ENCODE data around the gene ST3GAL3.

- TF ChIP-seq RELA (CRISPR knock-in tag; IDR thresholded peaks at IDR 0.05) (no peak), ESRRA (CRISPR knock-in tag; IDR thresholded peaks at IDR 0.05; ENCODE audit: low read depth) (no peak), SNRNP70 (IDR thresholded peaks at IDR 0.05; ENCODE audit: low read depth, low read length) (no peak), IRF2 (CRISPR knock-in tag; IDR thresholded peaks at IDR 0.05) (no peak), MAFK (conservative IDR thresholded peaks at IDR 0.05 in 1 of 2, IDR thresholded peaks at IDR 0.05 in 1 of 2; ENCODE audit: low read length in 2 of 2) (no peak), ZBTB8A (CRISPR knock-in tag; IDR thresholded peaks at IDR 0.05; ENCODE audit: borderline replicate concordance, low read depth) (no peak), ZIK1 (CRISPR knock-in tag; IDR thresholded peaks at IDR 0.05; ENCODE audit: borderline replicate concordance, low read depth) (no peak), ZNF512 (CRISPR knock-in tag; IDR thresholded peaks at IDR 0.05) (no peak)
- TF ChIP-seq, protein P1, sequence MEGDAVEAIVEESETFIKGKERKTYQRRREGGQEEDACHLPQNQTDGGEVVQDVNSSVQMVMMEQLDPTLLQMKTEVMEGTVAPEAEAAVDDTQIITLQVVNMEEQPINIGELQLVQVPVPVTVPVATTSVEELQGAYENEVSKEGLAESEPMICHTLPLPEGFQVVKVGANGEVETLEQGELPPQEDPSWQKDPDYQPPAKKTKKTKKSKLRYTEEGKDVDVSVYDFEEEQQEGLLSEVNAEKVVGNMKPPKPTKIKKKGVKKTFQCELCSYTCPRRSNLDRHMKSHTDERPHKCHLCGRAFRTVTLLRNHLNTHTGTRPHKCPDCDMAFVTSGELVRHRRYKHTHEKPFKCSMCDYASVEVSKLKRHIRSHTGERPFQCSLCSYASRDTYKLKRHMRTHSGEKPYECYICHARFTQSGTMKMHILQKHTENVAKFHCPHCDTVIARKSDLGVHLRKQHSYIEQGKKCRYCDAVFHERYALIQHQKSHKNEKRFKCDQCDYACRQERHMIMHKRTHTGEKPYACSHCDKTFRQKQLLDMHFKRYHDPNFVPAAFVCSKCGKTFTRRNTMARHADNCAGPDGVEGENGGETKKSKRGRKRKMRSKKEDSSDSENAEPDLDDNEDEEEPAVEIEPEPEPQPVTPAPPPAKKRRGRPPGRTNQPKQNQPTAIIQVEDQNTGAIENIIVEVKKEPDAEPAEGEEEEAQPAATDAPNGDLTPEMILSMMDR (CRISPR knock-in tag; IDR thresholded peaks at IDR 0.05), result no peak
- TF ChIP-seq, protein P2, sequence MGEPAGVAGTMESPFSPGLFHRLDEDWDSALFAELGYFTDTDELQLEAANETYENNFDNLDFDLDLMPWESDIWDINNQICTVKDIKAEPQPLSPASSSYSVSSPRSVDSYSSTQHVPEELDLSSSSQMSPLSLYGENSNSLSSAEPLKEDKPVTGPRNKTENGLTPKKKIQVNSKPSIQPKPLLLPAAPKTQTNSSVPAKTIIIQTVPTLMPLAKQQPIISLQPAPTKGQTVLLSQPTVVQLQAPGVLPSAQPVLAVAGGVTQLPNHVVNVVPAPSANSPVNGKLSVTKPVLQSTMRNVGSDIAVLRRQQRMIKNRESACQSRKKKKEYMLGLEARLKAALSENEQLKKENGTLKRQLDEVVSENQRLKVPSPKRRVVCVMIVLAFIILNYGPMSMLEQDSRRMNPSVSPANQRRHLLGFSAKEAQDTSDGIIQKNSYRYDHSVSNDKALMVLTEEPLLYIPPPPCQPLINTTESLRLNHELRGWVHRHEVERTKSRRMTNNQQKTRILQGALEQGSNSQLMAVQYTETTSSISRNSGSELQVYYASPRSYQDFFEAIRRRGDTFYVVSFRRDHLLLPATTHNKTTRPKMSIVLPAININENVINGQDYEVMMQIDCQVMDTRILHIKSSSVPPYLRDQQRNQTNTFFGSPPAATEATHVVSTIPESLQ (CRISPR knock-in tag; conservative IDR thresholded peaks at IDR 0.05), result no peak
Observed at GRCh38 chr1:43893006-43893405, 185.7 kb downstream of the ST3GAL3 start.

Measured in HepG2 (cell line).